ENCODE results near the gene SERPINA9.
"Not testable (repeated sequence)": the region's sequence is repeated elsewhere in the genome, so short reads cannot be mapped to it uniquely, and the experiment has no call there.

The SERPINA9 gene

GRCh38 chr14:94485944-94486841, 10.2 kb upstream of the SERPINA9 start:
- DNase-seq = peak; percentile 51

GRCh38 chr14:94484481-94484880, 8.5 kb upstream of the SERPINA9 start:
- DNase-seq = no peak

GRCh38 chr14:94483729-94484275, 7.8 kb upstream of the SERPINA9 start:
- DNase-seq = peak; percentile 32

- no peak for DNase-seq
Measured at GRCh38 chr14:94483071-94483451, 7.1 kb upstream of the SERPINA9 start.

GRCh38 chr14:94482132-94483070, 6.4 kb upstream of the SERPINA9 start:
- DNase-seq = not testable (repeated sequence)

GRCh38 chr14:94481468-94482131, 5.6 kb upstream of the SERPINA9 start:
- DNase-seq = peak; percentile 44

- peak; percentile 26 for DNase-seq
Measured at GRCh38 chr14:94480809-94481208, 4.8 kb upstream of the SERPINA9 start.

GRCh38 chr14:94478420-94478819, 2.4 kb upstream of the SERPINA9 start:
- no peak for DNase-seq

GRCh38 chr14:94474581-94475031, 1.4 kb downstream of the SERPINA9 start:
- peak; percentile 18 for DNase-seq

GRCh38 chr14:94473666-94474410, 2.2 kb downstream of the SERPINA9 start:
- no peak for DNase-seq

- no peak for DNase-seq
Measured at GRCh38 chr14:94472842-94473241, 3.2 kb downstream of the SERPINA9 start.

GRCh38 chr14:94471045-94471444, 5.0 kb downstream of the SERPINA9 start:
- DNase-seq = no peak

GRCh38 chr14:94470311-94470710, 5.7 kb downstream of the SERPINA9 start:
- no peak for DNase-seq

GRCh38 chr14:94469261-94469660, 6.7 kb downstream of the SERPINA9 start:
- no peak for DNase-seq

- DNase-seq = no peak
Measured at GRCh38 chr14:94467728-94468520, 8.1 kb downstream of the SERPINA9 start.

- no peak for DNase-seq
Measured at GRCh38 chr14:94466706-94467370, 9.2 kb downstream of the SERPINA9 start.

GRCh38 chr14:94465042-94465441, 11.0 kb downstream of the SERPINA9 start:
- DNase-seq = no peak

- DNase-seq = no peak
Measured at GRCh38 chr14:94464290-94464689, 11.7 kb downstream of the SERPINA9 start.

- no peak for DNase-seq
Measured at GRCh38 chr14:94462763-94463572, 13.0 kb downstream of the SERPINA9 start.

- no peak for DNase-seq
Measured at GRCh38 chr14:94462219-94462551, 13.8 kb downstream of the SERPINA9 start.
